AG10803 (cell line): ENCODE measurements around the gene NREP.
"Not testable (repeated sequence)": the region's sequence is repeated elsewhere in the genome, so short reads cannot be mapped to it uniquely, and the experiment has no call there.

Source experiments
- DNase-seq: peaks from one replicate; pipeline ENCODE4 v3.0.0; 2010; ENCODE audit warnings: low read depth
- H3K4me3 ChIP-seq: 2 replicates; pipeline ENCODE4 v1.5.1; 2011; ENCODE audit warnings: mild to moderate bottlenecking, low read length, control low read depth
- TF ChIP-seq, protein P1 (sequence below): conservative IDR thresholded peaks from 2 replicates; pipeline ENCODE4 v1.5.1; 2011; ENCODE audit warnings: mild to moderate bottlenecking, low read length, control low read depth, inconsistent platforms

The NREP gene

DNA sequence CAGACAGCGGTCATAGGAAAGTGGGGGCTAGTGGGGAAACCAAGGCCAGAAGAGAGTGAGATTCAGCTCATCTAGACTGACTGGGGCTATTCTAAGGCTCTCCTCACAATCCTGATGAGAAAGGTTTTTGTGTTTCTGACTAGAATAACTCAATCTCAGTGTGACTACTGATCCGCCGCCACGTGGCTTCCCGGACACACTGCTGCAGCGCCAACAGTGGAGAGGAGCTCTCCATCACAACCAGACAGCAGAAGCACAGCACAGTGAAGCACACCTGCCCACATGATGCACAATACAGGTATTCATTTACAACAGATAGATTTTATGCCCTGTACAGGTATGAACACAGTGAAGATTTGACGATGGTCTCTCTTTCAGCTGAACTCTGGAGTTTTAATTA is 25.4 kb downstream of the NREP start:
- H3K4me3 ChIP-seq: no peak overlapping the region
- TF ChIP-seq, protein P1, sequence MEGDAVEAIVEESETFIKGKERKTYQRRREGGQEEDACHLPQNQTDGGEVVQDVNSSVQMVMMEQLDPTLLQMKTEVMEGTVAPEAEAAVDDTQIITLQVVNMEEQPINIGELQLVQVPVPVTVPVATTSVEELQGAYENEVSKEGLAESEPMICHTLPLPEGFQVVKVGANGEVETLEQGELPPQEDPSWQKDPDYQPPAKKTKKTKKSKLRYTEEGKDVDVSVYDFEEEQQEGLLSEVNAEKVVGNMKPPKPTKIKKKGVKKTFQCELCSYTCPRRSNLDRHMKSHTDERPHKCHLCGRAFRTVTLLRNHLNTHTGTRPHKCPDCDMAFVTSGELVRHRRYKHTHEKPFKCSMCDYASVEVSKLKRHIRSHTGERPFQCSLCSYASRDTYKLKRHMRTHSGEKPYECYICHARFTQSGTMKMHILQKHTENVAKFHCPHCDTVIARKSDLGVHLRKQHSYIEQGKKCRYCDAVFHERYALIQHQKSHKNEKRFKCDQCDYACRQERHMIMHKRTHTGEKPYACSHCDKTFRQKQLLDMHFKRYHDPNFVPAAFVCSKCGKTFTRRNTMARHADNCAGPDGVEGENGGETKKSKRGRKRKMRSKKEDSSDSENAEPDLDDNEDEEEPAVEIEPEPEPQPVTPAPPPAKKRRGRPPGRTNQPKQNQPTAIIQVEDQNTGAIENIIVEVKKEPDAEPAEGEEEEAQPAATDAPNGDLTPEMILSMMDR: no peak
- no peak for DNase-seq

DNA sequence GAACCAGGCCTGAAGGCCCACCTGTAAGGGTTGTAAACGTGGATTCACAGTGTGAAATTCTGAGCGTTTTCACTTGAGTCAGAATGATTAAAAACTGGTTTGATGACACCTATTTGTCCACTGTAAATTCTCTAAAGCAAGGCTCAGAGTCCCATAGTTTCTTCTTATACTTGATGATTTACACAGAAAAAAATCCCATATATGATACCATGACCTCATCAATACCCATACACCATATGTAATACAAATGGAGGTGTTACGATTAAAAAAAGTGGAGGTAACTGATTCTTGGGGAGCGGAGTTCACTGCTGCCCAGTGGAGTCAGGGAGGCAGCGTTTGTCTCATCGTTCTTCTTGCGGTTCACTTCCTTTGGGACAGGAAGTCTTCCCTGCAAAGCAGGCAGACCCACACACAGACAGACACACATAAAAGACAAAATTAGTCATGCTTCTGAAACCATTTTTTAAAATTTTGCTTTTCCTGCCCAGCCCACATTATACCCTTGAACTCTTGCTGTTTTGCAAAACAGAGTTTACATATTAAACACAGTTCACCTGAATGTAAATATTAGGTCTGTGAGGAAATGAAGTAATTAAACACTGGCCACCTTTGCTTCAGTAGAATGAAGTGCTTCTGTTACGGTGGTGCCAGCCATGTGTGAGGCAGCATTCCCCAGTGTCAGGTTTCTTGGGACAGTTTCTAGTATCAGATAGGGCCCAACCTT is 26.2 kb downstream of the NREP start:
- no peak overlapping the region for H3K4me3 ChIP-seq
- TF ChIP-seq, protein P1: no peak
- no peak for DNase-seq

DNA sequence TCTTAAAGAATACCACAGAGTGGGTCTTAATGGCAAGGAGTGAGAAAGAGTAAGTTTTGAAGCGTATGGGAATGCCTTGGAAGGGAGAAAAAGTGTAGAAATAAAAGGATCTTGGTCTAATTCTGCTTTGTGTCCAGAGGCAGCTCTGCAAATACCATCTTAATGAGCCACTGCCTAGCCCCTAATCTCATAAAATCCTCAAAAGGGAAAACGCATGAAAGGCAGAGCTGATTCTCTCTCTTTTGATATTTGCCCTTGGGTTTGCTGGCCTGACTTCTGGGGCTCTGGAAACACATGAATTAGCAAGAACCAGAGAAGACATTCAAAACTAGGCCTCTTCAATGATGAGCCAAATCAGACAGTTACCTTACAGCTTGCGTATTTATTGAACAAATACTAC is 28.1 kb downstream of the NREP start:
- no peak overlapping the region for H3K4me3 ChIP-seq
- no peak for DNase-seq
- TF ChIP-seq, protein P1: no peak

DNA sequence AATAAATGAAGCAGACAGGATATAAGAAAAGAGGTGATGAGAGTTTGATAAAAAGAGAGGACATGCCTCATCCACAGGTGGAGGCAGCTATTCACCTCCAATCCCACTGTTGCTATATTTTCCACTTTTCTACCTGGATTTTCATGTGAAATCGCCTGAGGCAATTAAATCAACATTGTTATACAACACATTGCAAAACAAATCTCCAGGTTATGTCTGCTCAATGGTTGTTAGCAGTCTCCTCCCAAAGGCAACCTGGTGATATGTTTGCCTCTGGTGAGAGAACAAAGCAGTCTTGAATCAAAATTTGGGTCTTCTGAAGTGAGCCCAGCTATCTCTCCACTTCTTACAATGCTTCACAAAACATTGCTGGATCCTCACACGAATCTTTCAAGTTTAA is 30.0 kb downstream of the NREP start:
- TF ChIP-seq, protein P1: no peak
- no peak overlapping the region for H3K4me3 ChIP-seq
- DNase-seq: no peak

DNA sequence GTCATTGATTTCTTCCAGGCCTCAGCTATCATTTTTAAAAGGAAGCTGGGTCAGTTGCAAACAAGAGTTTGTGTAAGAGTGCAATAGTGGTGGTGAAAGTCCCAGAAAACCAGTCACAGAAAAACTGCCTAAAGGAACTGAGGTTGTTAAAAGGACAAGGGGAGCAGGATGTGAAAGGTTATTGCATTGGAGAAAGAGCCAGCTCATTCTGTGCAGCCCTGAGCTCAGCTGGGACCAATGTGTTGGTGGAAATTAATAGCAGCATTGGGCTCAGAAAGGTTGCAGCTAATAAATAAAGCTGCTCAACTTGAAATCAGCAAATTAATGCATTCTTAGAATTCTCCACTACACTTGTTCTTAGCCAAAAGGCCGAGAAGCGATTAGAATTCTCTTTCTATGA is 34.9 kb downstream of the NREP start:
- peak; percentile 74 for DNase-seq
- TF ChIP-seq, protein P1: no peak
- no peak overlapping the region for H3K4me3 ChIP-seq

DNA sequence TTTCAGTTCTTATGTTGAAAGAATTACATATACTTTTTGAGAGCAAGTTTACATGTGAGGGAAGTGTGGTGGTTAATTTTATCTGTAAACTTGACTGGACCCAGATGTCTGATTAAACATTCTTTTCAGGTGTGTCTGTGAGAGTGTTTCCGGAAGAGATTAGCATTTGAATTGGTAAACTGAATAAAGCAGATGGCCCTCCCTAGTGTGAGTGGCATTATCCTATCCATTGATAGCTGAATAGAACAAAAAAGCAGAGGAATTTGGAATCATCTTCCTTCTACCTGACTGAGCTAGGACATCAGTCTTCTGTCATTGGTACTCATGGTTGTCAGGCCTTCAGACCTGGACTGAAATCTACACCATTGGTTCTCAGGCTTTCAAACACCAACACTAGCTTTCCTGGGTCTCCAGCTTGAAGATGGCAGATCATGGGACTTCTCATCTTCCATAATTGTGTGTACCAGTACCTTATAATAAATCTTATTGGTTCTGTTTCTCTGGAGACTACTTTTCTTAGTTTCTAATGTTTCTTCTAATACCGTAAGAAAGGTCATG is 36.6 kb downstream of the NREP start:
- no peak for DNase-seq
- H3K4me3 ChIP-seq: no peak overlapping the region
- TF ChIP-seq, protein P1: no peak

DNA sequence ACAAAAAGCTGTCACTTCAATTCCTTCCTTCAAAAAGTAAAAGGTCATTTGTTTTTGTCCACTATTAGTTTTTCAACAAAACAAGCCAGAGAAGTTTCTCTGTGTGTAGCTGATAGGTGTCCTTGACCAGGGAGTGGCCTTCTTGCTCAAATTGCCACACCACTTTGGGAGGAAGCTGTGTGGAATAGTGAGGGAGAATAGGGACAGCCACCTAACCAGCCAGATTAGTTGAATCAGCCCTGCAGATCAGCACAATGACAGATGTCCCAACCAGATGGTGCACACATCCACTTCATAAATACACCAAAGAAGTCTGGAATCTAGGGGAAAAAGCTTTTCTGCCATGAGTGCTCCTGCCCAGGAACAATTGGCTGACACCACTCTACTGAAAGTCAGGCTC is 37.2 kb downstream of the NREP start:
- H3K4me3 ChIP-seq: no peak overlapping the region
- DNase-seq: peak; percentile 17
- TF ChIP-seq, protein P1: no peak

DNA sequence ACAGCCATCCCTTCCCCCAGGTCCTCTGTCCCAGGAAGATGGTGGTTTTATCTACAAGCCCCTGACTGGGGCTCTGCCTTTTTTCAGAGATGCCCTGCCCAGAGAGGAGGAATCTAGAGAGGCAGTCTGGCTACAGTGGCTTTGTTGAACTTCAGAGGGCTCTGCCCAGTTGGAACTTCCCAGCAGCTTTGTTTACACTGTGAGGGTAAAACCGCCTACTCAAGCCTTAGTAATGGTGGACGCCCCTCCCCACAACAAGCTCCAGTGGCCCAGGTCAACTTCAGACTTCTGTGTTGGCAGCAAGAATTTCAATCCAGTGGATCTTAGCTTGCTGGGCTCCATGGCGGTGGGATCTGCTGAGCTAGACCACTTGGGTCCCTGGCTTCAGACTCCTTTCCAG is 40.2 kb downstream of the NREP start:
- H3K4me3 ChIP-seq, DNase-seq: not testable (repeated sequence)
